OCI-M2 (cell line): Measurements from ENCODE around the gene GSDME.

ENCODE experiments used
- DNase-seq: peaks from one replicate; lab custom pipeline; 2025; ENCODE audit not compliant: unreplicated experiment; lab: John Stamatoyannopoulos, UW

The GSDME gene

DNA sequence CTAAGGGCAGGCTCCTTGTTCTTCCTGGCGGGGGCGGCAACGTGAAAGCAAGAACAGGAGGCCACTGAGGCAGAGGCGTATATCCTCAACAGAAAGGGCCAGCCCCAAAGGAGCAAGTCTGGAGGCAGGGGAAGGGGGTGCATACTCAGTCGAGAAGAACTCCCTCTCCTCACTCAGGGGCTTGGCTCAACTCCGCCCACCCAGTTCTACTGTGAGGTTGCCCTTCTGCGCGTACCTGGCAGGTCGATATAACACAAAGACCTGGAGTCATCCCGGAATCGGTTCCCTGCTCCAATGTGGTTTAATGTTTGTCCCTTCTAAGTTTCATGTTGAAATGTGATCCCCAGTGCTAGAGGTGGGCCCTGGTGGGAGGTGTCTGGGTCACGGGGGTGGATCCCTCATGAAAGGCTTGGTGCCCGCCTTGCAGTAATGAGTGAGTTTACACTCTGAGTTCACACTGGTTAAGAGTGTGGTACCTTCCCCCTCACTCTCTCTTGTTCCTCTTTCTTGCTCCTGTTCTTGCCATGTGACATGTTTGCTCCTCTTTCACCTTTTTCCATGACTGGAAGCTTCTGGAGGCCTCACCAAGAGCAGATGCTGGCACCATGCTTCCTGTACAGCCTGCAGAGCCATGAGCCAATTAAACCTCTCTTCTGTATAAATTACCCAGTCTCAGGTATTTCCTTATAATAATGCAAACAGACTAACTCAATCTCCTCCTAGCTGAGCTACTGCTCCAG lies 32.6 kb downstream of the GSDME start:
- no peak for DNase-seq

- DNase-seq = no peak
Measured at GRCh38 chr7:24723178-24723530, 34.1 kb downstream of the GSDME start.

GRCh38 chr7:24722386-24723177 lies 34.7 kb downstream of the GSDME start:
- DNase-seq = no peak

- no peak for DNase-seq
Measured at GRCh38 chr7:24721481-24722001, 35.7 kb downstream of the GSDME start.

DNA sequence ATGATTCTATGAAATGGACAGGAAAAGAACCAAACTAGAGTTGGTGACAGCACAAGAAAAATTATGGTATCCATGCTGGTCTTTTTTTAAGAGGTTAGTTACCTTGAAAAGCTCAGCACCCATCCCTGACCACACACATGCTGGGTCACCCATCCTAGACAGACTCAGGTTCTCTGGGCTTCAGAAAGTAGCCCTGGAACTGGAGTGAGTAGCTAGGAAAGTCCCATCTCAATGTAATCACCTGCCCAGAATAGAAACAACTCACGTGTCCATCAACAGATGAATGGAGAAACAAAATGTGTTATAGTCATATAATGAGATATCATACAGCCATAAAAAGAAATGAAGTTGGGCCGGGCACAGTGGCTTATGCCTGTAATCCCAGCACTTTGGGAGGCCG lies 37.0 kb downstream of the GSDME start:
- no peak for DNase-seq

DNA sequence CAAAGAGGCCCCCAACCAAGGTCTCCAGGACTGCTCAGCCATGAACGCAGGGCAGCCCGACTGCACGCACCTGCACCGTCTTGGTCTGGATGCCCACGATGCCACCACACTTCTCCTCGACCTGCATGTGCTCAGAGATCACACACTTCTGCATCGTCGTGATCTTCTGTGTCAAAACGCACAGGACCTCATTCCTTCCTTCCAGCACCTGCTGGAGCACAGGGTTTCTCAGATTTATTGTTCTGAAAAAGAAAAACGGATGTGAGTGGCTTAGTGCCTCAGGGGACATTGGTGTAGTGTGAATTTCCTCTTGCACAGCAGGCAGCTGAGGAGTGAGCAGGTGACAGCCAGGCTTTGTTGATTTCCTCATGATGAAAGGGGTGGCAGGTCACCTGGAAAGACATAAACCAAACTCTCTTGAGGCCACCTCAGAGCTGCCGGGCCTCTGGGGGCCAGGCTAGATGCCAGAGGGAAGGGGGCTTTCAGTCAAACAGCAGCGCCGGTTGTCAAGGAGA lies 38.2 kb downstream of the GSDME start:
- no peak for DNase-seq

- no peak for DNase-seq
Measured at GRCh38 chr7:24718431-24718831, 38.8 kb downstream of the GSDME start.

GRCh38 chr7:24717694-24718320 lies 39.5 kb downstream of the GSDME start:
- no peak for DNase-seq

GRCh38 chr7:24717247-24717622 lies 40.0 kb downstream of the GSDME start:
- DNase-seq = no peak

DNA sequence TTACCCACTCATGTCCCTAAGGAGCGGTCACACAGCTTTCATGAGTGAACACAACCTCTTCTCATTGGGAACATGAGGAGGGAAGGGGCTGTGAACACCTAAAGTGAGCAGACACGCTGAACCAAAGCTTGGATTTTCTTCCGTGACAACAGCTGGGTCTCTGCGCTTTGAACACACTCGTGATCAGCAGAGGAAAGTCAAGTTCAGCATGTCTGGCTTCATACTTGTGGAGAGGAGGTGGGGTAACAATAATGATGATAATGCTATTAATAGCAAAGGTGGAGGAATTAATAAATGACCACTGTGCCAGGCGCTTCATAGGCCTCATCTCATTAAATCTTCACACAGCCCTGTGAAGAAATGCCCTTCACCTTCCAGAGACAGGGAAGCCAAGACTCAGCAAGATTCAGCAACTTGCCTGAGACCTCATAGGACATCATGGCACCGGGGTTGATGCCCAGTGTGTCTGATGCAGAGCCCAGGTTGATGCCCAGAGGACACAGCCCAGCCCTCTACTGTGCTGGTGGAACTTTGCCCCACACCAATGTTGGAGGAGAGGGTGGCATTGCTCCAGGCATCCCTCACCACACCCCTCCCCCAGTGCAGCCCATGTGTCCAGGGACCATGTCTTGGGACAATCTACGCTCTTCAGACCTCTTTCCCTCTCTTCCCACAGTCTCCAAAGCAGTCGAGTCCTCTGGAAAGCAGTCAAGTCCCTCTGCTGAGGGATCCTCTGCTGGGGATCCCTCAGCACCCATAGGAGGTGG lies 40.6 kb downstream of the GSDME start:
- DNase-seq = no peak

- no peak for DNase-seq
Measured at GRCh38 chr7:24715661-24716479, 41.4 kb downstream of the GSDME start.

DNA sequence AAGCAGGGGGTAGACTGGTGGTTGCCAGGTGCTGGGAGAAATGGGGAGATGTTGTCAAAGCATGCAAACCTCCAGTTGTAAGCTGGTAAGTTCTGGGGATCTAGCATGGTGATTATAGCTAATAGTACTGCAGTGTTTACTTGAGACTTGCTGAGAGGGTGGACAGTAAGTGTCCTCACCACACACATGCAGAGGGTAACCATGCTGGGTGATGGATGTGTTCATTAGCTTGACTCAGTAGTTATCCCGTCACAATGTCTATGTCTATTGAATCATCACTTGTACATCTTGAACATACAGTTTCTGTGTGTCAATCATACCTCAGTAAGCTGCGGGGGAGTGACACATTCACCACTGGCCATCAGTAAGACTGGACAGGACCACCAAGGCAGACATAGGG lies 42.1 kb downstream of the GSDME start:
- no peak for DNase-seq

- DNase-seq = no peak
Measured at GRCh38 chr7:24714676-24715010, 42.6 kb downstream of the GSDME start.

- no peak for DNase-seq
Measured at GRCh38 chr7:24713850-24714675, 43.2 kb downstream of the GSDME start.

DNA sequence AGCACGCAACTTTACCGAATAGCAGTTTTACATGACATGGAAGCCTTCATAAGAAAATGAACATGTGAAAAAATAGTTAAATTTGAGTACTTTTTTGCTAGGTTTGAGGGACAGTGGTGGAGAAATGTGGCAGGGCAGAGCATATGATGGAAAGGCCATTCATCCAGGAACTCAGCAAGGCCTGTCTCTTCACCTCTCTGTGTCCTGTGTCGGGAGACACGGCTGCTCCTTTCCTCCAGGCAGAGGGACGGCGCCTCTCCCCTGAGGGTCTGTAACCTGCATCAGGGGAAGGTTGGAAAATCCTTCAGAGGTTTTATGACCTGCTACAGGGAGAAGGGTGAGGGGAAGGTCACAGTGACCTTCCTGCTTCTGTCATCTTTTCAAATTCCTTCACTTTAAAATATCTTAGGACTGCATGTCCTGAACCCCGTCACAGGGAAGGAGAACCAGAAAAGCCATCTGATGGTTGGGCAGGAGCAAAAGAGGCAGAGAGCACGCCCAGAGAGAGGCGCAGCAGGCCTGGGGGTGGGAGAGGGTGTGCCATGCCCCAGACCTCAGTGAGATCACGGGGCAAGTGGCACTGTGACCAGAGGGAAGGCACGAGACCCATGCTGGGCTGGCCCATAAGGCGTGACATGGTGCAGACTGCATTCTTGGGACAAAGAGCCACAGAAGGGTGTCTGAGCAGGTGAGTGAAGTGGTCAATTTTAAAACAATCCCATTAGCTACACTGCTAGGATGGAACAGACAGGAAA lies 44.0 kb downstream of the GSDME start:
- DNase-seq = no peak

- no peak for DNase-seq
Measured at GRCh38 chr7:24709585-24710360, 47.5 kb downstream of the GSDME start.

DNA sequence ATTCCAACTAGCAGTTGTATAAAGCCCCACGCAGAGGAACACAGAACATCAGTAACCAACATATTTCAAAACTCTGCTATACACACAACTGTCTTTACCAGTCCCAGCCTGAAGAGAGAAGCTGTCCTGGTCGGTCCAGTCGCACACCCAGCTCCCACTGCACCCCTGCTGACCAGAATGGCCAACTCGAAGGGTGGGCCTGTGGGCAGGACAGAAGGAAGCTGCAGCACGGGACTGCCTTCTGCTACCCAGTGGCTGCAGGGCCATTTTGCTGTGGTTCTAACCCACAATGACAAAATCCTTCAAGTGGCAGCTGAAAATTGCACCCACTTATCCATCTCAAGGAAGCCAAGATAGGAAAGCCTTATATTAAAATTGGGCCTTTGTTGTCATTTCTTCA lies 48.2 kb downstream of the GSDME start:
- DNase-seq = no peak
